Endothelial cell of umbilical vein (primary cell): ENCODE measurements around the gene CC2D1A. TPM values are rescaled to one million over a fixed set of nuclear protein-coding genes. Genes with fewer than 3 reads are reported as not detected.

Experiments
- BruUV-seq: library from RNA; stranded (reverse); fragments of 400-500 nt; replicated peaks from 2 replicates; lab custom pipeline; 2021; lab: Mats Ljungman, UMichigan
- CTCF ChIA-PET: fragments of 300-600, 350-600 bp; sonication (Branson Sonifier 250); formaldehyde crosslinking; loops from one replicate; lab custom pipeline; 2021; ENCODE audit warnings: antibody characterized with exemption, inconsistent platforms; lab: Charles Lee
- POLR2A ChIA-PET: fragments of 300-600, 350-600 bp; sonication (Branson Sonifier 250); formaldehyde crosslinking; loops from one replicate; lab custom pipeline; 2021; ENCODE audit warnings: antibody characterized with exemption, inconsistent platforms; lab: Charles Lee
- DNase-seq: peaks from one replicate; pipeline ENCODE4 v3.0.0-alpha.2; 2011; ENCODE audit warnings: low read depth, low spot score
- FAIRE-seq: peaks from 2 replicates; lab custom pipeline; 2011; peaks lifted over from hg19 to GRCh38; lab: Jason Lieb, UNC
- H2AFZ ChIP-seq: 2 replicates; pipeline ENCODE4 v1.6.0; 2012; ENCODE audit warnings: low read depth, low read length, control low read depth, inconsistent platforms
- H3K27ac ChIP-seq: 2 replicates; pipeline ENCODE4 v1.5.1; 2011; ENCODE audit warnings: low read depth, mild to moderate bottlenecking, control low read depth, low read length, moderate library complexity; ENCODE audit not compliant: insufficient read depth
- H3K27me3 ChIP-seq, 2 experiments: 2 replicates each; pipeline versions ENCODE4 v1.6.0 to v1.6.1; 2011; ENCODE audit warnings: low read length in 2 of 2, mixed read lengths in 1 of 2; ENCODE audit not compliant: control insufficient read depth in 2 of 2, insufficient read depth in 2 of 2
- H3K36me3 ChIP-seq, 2 experiments: 2 replicates in 1 of 2; 3 replicates in 1 of 2; pipeline ENCODE4 v1.5.1; 2011; ENCODE audit warnings: low read length in 2 of 2, mild to moderate bottlenecking in 1 of 2, moderate library complexity in 1 of 2; ENCODE audit not compliant: control insufficient read depth in 2 of 2, insufficient read depth in 2 of 2; ENCODE audit errors: extremely low read depth in 1 of 2
- H3K4me1 ChIP-seq: 3 replicates; pipeline ENCODE4 v1.5.1; 2011; ENCODE audit warnings: mild to moderate bottlenecking, low read length; ENCODE audit not compliant: control insufficient read depth, insufficient read depth; ENCODE audit errors: extremely low read depth
- H3K4me2 ChIP-seq: 2 replicates; pipeline ENCODE4 v1.6.1; 2011; ENCODE audit warnings: low read length, control low read depth, mixed read lengths; ENCODE audit not compliant: insufficient read depth
- H3K4me3 ChIP-seq, 3 experiments: fragments of 200-600 bp in 1 of 3; sonication (generic), shearing (Covaris generic) in 1 of 3; replicated peaks in 1 of 3; 2 replicates each; pipeline ENCODE4 v1.5.1; 2011 to 2016; ENCODE audit warnings: control low read depth in 3 of 3, low read length in 3 of 3, mild to moderate bottlenecking in 2 of 3, inconsistent platforms in 1 of 3, low read depth in 1 of 3, moderate library complexity in 1 of 3; ENCODE audit not compliant: insufficient read depth in 1 of 3
- H3K79me2 ChIP-seq: 2 replicates; pipeline ENCODE4 v1.6.0; 2012; ENCODE audit warnings: low read length, inconsistent platforms; ENCODE audit not compliant: control insufficient read depth, insufficient read depth
- H3K9ac ChIP-seq: replicated peaks from 2 replicates; pipeline ENCODE3; 2011; ENCODE audit warnings: low read length, control low read depth; ENCODE audit not compliant: insufficient read depth; ENCODE audit errors: extremely low read depth
- H3K9me1 ChIP-seq: replicated peaks from 3 replicates; pipeline ENCODE4 v1.6.0; 2011; ENCODE audit warnings: mild to moderate bottlenecking, low read length; ENCODE audit not compliant: control insufficient read depth, insufficient read depth; ENCODE audit errors: extremely low read depth
- H3K9me3 ChIP-seq: replicated peaks from 2 replicates; pipeline ENCODE4 v1.5.1; 2012; ENCODE audit warnings: low read length, inconsistent platforms; ENCODE audit not compliant: control insufficient read depth, insufficient read depth
- H4K20me1 ChIP-seq: replicated peaks from 2 replicates; pipeline ENCODE3; 2011; ENCODE audit warnings: mild to moderate bottlenecking, low read length; ENCODE audit not compliant: control insufficient read depth, insufficient read depth; ENCODE audit errors: extremely low read depth
- EZH2 ChIP-seq: IDR thresholded peaks from 2 replicates; pipeline ENCODE4 v1.6.1; 2012; ENCODE audit warnings: borderline replicate concordance, low read depth, mild to moderate bottlenecking, moderate library complexity, low read length, inconsistent platforms; ENCODE audit not compliant: severe bottlenecking
- FOS ChIP-seq: IDR thresholded peaks from 2 replicates; pipeline ENCODE4 v1.6.1; 2011; ENCODE audit warnings: mild to moderate bottlenecking, low read length, moderate library complexity, borderline replicate concordance; ENCODE audit not compliant: insufficient read depth
- GATA2 ChIP-seq: IDR thresholded peaks from 2 replicates; pipeline ENCODE4 v1.7.0; 2011; ENCODE audit warnings: low read depth, mild to moderate bottlenecking, moderate library complexity, mixed read lengths, low read length; ENCODE audit not compliant: insufficient read length, insufficient read depth
- JUN ChIP-seq: IDR thresholded peaks from 2 replicates; pipeline ENCODE4 v1.6.1; 2011; ENCODE audit warnings: borderline replicate concordance, low read depth; ENCODE audit not compliant: insufficient read length, insufficient read depth
- MAX ChIP-seq: IDR thresholded peaks from 2 replicates; pipeline ENCODE4 v1.6.1; 2011; ENCODE audit not compliant: insufficient read depth, insufficient read length
- MYC ChIP-seq: IDR thresholded peaks from one replicate; pipeline ENCODE4 v1.6.1; 2011; ENCODE audit warnings: mild to moderate bottlenecking, low read depth, low read length
- POLR2A ChIP-seq: IDR thresholded peaks from 2 replicates; pipeline ENCODE4 v1.6.1; 2012; ENCODE audit warnings: low read depth, mild to moderate bottlenecking, control low read depth, low read length
- POLR2AphosphoS5 ChIP-seq: IDR thresholded peaks from 2 replicates; pipeline ENCODE4 v1.6.1; 2012; ENCODE audit warnings: low read depth, mild to moderate bottlenecking, control low read depth, low read length, moderate library complexity; ENCODE audit not compliant: insufficient read depth
- dilution Hi-C: fragments of 300-500 bp; cut with MboI; formaldehyde crosslinking; loops from one replicate; pipeline ENCODE4 v1.15.0; 2019; ENCODE audit warnings: low sequenced_read_pairs; ENCODE audit not compliant: extremely low pct_ligation_motif_present
- intact Hi-C: fragments of 100-400 bp; cut with micrococcal nuclease; formaldehyde crosslinking; loops from one replicate; pipeline ENCODE4 v1.10.0; 2022
- polyA plus RNA-seq, 4 experiments: library from polyadenylated mRNA; depleted of rRNA in 3 of 4; stranded (reverse) in 3 of 4; unstranded in 1 of 4; fragments of >200 nt; gene quantifications; 2 replicates each; pipeline versions ENCODE4 v1.2.1 to v1.2.3, GENCODE V29; 2011 to 2012; ENCODE audit warnings: missing spikeins in 1 of 4
- total RNA-seq: library from RNA; stranded (reverse); gene quantifications from 2 replicates; pipeline ENCODE4 v1.2.3, GENCODE V29; 2021

The CC2D1A gene
- total and polyA plus RNA-seq, 2 donors (not counting 3 experiments of a cell fraction or from before 2014, with no cell fraction given): 13.6 to 33.7 TPM

- Histone ChIP-seq H3K4me3 (peak overlapping the region; percentile 18 to 42 (median 22)), H3K4me2 (peak overlapping the region; percentile 68)
Measured at GRCh38 chr19:13979244-13979615, 73.2 kb downstream of the CC2D1A start.

GRCh38 chr19:13979686-13980085 is 73.7 kb downstream of the CC2D1A start:
- no peak for TF ChIP-seq MYC
- TF ChIP-seq GATA2: no peak
- TF ChIP-seq POLR2A: no peak
- TF ChIP-seq FOS: no peak
- no peak for TF ChIP-seq MAX
- TF ChIP-seq JUN: no peak
- FAIRE-seq (no peak), DNase-seq (no peak)
- H3K4me2 ChIP-seq: no peak overlapping the region
- H3K27ac ChIP-seq: no peak overlapping the region
- no TSS peak for BruUV-seq
- no peaks in the 10 kb centered on the region for H3K79me2 ChIP-seq
- peaks cover 0 to 2% of the 10 kb centered on the region in 2 experiments for H3K36me3 ChIP-seq
- H3K4me1 ChIP-seq: peaks cover 9% of the 10 kb centered on the region
- intact Hi-C loops (no loop called here), dilution Hi-C loops (no loop called here)
- H3K9me3 ChIP-seq: no peaks in the 10 kb centered on the region
- no peak overlapping the region for H3K9ac ChIP-seq
- no peaks in the 10 kb centered on the region for H3K27me3 ChIP-seq
- no peak overlapping the region for H3K4me3 ChIP-seq
- POLR2A ChIA-PET: no interaction called here
- CTCF ChIA-PET: interaction anchor here (1.0 to 2.5 kb wide), 4 partner anchors 14 to 69 kb away, joined by 3 to 13 read pairs (median 4); partner anchors contain the start of gene IL27RA
- H3K9me1 ChIP-seq: no peaks in the 10 kb centered on the region
- no peak overlapping the region for H2AFZ ChIP-seq
- H4K20me1 ChIP-seq: no peaks in the 10 kb centered on the region

More at GRCh38 chr19:13979244-13979615, 73.2 kb downstream of the CC2D1A start:
- intact Hi-C loops (no loop called here), dilution Hi-C loops (no loop called here)
- POLR2A ChIA-PET: no interaction called here
- no peaks in the 10 kb centered on the region for H4K20me1 ChIP-seq
- CTCF ChIA-PET: interaction anchor here (1.0 to 2.5 kb wide), 7 partner anchors 15 to 93 kb away, joined by 3 to 13 read pairs (median 4); partner anchors contain the start of genes DCAF15, IL27RA and MISP3
- H3K9me1 ChIP-seq: no peaks in the 10 kb centered on the region
- peak overlapping the region; percentile 35 for H3K9ac ChIP-seq
- peak overlapping the region; percentile 73 for H2AFZ ChIP-seq
- no peak for DNase-seq
- H3K79me2 ChIP-seq: no peaks in the 10 kb centered on the region
- FAIRE-seq: peak; percentile 33
- H3K36me3 ChIP-seq: peaks cover 0 to 2% of the 10 kb centered on the region in 2 experiments
- no peaks in the 10 kb centered on the region for H3K9me3 ChIP-seq
- no peaks in the 10 kb centered on the region for H3K27me3 ChIP-seq
- TF ChIP-seq MYC (no peak), FOS (no peak), GATA2 (no peak), EZH2 (no peak), JUN (no peak), POLR2AphosphoS5 (no peak)
- no peak overlapping the region for H3K27ac ChIP-seq
- BruUV-seq: no TSS peak
- H3K4me1 ChIP-seq: peaks cover 9% of the 10 kb centered on the region
